Renal cortex interstitium (tissue), 11 donors: ENCODE results near the gene NAV3. TPM values are rescaled to one million over a fixed set of nuclear protein-coding genes. Genes with fewer than 3 reads are reported as not detected.

Experiments
- DNase-seq, 11 donors: peaks; one replicate each; pipeline ENCODE4 v3.0.0-alpha.2; 2013; ENCODE audit warnings: low read depth in 9 of 11, low spot score in 4 of 11; ENCODE audit errors: extremely low read depth in 1 of 11
- polyA plus RNA-seq, 3 donors: library from polyadenylated mRNA; unstranded; fragments of 120-200 nt; gene quantifications; one replicate each; pipeline ENCODE4 v1.2.1, GENCODE V29; 2013; ENCODE audit not compliant: insufficient read length in 3 of 3

The NAV3 gene
- polyA plus RNA-seq, 3 donors = 8.9 to 9.5 (median 9.3) TPM

- peak in 1 of 11 donors; percentile 5 for DNase-seq
Observed at GRCh38 chr12:78146365-78146772, 315.7 kb downstream of the NAV3 start.

DNA sequence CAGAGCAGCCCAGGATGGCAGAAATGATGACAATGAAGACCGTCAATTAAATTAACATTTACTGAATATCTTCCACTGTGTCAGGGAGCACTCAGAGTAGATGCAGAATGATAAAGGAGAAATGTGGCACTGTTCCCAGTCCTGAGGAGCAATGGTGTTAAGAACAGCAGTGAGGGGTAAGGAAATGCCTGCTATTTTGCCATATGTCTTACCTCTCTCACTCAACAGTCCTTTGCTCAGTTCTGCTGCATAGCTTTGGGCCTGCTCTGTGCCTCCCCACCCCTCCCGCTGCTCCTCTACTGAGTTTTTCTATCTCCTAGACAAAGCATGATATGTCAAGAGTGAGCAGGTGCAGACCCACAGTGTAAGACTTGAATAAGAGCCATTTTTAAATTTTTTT lies 318.8 kb downstream of the NAV3 start:
- DNase-seq = no peak

GRCh38 chr12:78155546-78155945 lies 324.9 kb downstream of the NAV3 start:
- DNase-seq = no peak

DNA sequence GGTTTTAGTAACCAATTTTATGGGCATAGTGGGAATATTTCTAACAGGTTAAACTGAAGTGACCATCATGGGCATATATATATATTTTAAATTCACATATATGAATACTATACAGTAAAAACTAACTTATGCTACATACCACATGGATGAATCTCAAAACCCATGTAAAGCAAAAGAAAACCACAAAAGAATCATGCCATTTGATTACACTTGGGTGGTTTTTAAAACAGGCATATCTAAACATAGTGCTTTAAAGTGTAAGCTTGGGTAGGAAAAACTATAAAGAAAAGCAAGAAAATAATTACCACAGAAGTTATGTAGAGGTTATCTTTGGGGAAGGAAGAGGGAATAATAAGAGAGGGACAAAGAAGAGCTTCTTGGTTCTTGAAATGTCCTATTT lies 326.1 kb downstream of the NAV3 start:
- no peak for DNase-seq

DNA sequence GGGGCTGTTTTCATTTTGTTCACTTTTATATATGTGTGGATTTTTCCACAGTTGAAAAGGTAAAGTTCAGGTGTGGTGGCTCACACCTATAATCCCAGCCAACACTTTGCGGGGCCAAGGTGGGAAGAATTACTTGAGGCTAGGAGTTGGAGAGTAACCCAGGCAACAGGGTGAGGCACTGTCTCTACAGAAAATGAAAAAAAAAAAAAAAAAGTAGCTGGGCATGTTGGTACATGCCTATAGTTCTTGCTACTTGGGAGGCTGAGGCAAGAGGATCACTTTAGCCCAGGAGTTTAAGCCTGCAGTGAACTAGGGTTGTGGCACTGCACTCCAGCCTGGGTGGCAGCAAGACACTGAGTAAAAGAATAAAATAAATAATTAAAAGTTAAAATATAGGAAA lies 326.5 kb downstream of the NAV3 start:
- no peak for DNase-seq

GRCh38 chr12:78164154-78164553 lies 333.5 kb downstream of the NAV3 start:
- DNase-seq = no peak

GRCh38 chr12:78167510-78167909 lies 336.8 kb downstream of the NAV3 start:
- no peak for DNase-seq

GRCh38 chr12:78171061-78171460 lies 340.4 kb downstream of the NAV3 start:
- DNase-seq = peak in 2 of 11 donors; percentile 21 to 40

DNA sequence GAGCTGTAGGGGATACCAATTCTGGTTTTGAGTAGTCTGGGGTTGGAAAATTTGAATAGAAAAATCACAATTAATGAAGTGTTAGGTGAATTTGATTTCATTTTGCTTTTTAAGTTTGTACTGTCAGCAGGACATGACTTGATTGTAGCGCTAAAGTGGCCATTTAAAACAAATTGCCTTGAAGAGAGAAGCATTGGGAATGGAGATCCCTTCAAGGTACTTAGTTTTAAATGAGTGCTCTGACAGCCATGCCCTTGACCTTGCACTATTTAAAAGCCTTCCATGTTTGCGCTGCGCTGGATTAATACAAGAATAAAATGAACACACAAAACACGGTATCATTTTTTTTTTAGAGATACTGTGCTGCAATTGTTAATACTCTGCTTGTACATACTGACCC lies 345.9 kb downstream of the NAV3 start:
- DNase-seq = no peak

- DNase-seq = no peak
Observed at GRCh38 chr12:78177298-78177697, 346.6 kb downstream of the NAV3 start.

DNA sequence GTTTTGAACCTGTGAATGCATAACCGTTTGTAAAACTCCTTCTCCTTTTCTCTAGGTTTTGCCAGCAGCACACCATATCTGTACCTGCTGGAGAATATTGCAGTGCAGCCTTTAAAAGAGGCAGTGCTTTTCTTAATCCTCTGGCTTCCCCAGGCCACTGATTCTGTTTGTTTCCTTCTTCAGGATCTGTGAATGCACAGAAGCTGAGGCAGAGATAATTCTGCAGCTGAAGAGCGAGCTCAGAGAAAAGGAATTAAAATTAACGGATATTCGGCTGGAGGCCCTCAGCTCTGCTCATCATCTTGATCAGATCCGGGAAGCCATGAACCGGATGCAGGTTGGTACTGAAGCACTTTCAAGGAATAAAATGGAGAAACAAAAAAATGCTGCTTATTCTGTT lies 348.7 kb downstream of the NAV3 start:
- DNase-seq = no peak

- peak in 4 of 11 donors; percentile 15 to 21 (median 18) for DNase-seq
Observed at GRCh38 chr12:78181544-78182162, 351.0 kb downstream of the NAV3 start.

DNA sequence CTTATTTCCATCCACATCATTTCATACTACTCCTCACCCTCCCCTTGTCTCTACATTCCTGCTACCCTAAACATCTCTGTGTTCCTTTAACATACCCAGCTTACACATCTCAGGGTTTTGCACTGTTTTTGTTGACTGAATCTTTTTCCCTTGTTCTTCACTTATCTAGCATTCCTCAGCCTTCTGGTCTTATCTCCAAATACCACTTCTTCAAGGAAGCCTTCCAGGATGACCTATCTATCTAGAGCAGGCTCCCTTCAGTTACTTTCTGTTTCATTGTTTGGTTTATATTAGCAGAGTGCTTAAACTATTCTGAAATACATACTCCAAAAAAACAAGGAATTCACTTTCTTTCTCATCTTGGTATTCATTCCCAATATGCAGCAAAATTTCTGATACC lies 353.1 kb downstream of the NAV3 start:
- DNase-seq = no peak

DNA sequence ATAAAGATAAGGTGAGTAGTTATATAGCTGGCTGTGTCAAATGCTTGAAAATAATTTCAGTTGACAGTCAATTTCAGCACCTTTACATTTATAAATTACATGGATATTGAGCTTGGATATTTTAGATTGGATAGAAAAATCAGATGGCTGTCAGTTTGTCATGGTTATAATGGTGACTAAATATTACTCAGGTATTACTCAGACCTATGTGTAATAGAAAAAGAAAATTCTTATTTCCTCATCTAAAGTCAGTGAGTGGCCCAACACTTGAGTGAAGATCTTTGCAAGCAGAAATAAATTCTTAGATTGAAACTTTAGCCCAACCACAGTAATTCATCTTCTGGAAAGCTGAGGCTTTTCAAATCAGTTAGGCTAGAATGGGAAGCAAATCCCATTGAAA lies 354.4 kb downstream of the NAV3 start:
- no peak for DNase-seq

GRCh38 chr12:78185651-78186050 lies 355.0 kb downstream of the NAV3 start:
- DNase-seq = no peak

DNA sequence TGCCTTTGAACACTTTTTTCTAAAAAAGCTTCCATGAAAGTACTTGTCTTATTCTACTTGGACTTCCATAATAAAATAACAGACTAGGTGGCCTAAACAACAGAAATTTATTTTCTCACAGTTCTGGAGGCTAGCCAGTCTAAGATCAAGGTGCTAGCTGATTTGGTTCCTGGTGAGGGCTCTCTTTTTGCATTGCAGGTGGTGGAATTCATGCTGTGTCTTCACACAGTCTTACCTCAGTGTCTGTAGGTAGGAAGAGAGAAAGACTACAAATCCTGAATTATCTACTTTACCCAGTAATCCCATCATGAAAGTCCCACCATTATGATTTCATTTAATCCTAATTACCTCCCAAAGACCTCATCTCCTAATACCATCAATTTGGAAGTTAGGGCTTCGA lies 356.0 kb downstream of the NAV3 start:
- DNase-seq = no peak

GRCh38 chr12:78187741-78188140 lies 357.0 kb downstream of the NAV3 start:
- no peak for DNase-seq

GRCh38 chr12:78189656-78190055 lies 359.0 kb downstream of the NAV3 start:
- DNase-seq = no peak

GRCh38 chr12:78191611-78192010 lies 360.9 kb downstream of the NAV3 start:
- no peak for DNase-seq

DNA sequence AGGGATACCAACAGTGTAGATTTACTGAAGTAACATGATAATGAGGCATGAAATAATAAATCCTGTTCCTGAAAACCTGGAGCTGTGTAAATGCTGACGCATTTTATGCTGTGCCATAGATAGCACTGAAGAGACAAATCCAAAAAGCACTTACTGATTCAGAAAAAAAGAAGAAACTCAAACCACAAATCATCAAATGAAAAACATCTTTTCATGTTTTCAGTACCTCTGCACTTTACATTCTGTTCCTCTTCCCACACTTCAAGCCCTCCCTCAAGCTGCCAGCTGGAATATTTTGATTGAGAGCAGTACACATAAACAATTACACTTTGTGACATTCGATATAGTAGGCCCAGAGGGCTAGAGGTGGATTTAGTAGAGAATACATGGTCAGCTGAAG lies 362.3 kb downstream of the NAV3 start:
- no peak for DNase-seq

DNA sequence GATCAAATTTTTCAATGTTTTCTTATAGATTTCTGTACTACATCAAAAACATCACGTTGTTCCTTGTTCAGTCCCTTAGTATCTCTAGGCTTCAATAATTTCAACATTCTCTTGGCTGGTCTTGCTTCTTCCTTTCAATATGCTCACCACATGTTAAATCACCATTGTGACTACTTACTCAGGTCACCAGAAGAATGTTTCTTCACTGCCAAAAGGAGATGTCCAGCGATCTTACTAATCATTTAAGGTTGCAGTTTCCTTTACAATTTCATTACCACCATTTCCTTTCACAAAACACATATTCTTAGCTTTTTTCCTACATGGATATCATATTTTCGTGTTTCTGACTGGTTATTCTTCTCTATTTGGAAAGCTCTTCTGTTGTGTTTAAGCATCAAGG lies 363.8 kb downstream of the NAV3 start:
- no peak for DNase-seq

GRCh38 chr12:78198896-78199295 lies 368.2 kb downstream of the NAV3 start:
- DNase-seq = no peak
